SK-N-SH (cell line): ENCODE measurements around the gene TIAM1. TPM values are rescaled to one million over a fixed set of nuclear protein-coding genes. Genes with fewer than 3 reads are reported as not detected.

Experiments
- CTCF ChIA-PET: fragments of 300-600, 350-600 bp; formaldehyde crosslinking; extraction: SDS; loops from one replicate; lab custom pipeline; 2021; lab: Yijun Ruan, JAX
- POLR2A ChIA-PET: fragments of 350-600 bp; sonication (Branson Sonifier 250); formaldehyde crosslinking; extraction: SDS; loops from one replicate; lab custom pipeline; 2020; ENCODE audit warnings: antibody characterized with exemption, inconsistent platforms; lab: Yijun Ruan, JAX
- DNase-seq: peaks from one replicate; pipeline ENCODE4 v3.0.0; 2012
- H2AFZ ChIP-seq: fragments of 200-600 bp; sonication (generic); 2 replicates; pipeline ENCODE4 v1.8.1; 2016; ENCODE audit warnings: antibody characterized with exemption, mild to moderate bottlenecking, low read depth
- H3F3A ChIP-seq: fragments of 200-600 bp; sonication (generic); replicated peaks from 2 replicates; pipeline ENCODE3; 2016; ENCODE audit warnings: antibody characterized with exemption, mild to moderate bottlenecking; ENCODE audit not compliant: insufficient read depth
- H3K27ac ChIP-seq, 2 experiments: fragments of 200-500 bp in 1 of 2; fragments of 200-600 bp in 1 of 2; sonication (Bioruptor generic) in 1 of 2; sonication (generic), shearing (Covaris generic) in 1 of 2; 2 replicates each; pipeline versions ENCODE4 v1.5.1 to v1.6.1; 2014 to 2016; ENCODE audit warnings: low read depth in 2 of 2, inconsistent platforms in 1 of 2, low read length in 1 of 2, mild to moderate bottlenecking in 1 of 2, mixed read lengths in 1 of 2
- H3K27me3 ChIP-seq: fragments of 200-600 bp; sonication (generic), shearing (Covaris generic); 2 replicates; pipeline ENCODE4 v1.6.1; 2016; ENCODE audit warnings: mixed run types; ENCODE audit not compliant: insufficient read depth
- H3K36me3 ChIP-seq, 2 experiments: fragments of 200-500 bp in 1 of 2; fragments of 200-600 bp in 1 of 2; sonication (Bioruptor generic) in 1 of 2; sonication (generic) in 1 of 2; replicated peaks in 1 of 2; 2 replicates each; pipeline versions ENCODE3 to v1.5.1; 2014 to 2016; ENCODE audit warnings: low read length in 1 of 2, mild to moderate bottlenecking in 1 of 2; ENCODE audit not compliant: insufficient read depth in 2 of 2, control insufficient read depth in 1 of 2
- H3K4me1 ChIP-seq, 2 experiments: fragments of 200-500 bp in 1 of 2; fragments of 200-600 bp in 1 of 2; sonication (Bioruptor generic) in 1 of 2; sonication (generic), shearing (Covaris generic) in 1 of 2; 2 replicates each; pipeline versions ENCODE4 v1.5.1 to v1.6.1; 2014 to 2016; ENCODE audit warnings: low read depth in 1 of 2, low read length in 1 of 2, mixed run types in 1 of 2; ENCODE audit not compliant: insufficient read depth in 2 of 2, control insufficient read depth in 1 of 2
- H3K4me2 ChIP-seq: fragments of 200-600 bp; sonication (generic), shearing (Covaris generic); 2 replicates; pipeline ENCODE4 v1.6.1; 2017; ENCODE audit warnings: mixed run types
- H3K4me3 ChIP-seq, 2 experiments: fragments of 200-500 bp in 1 of 2; fragments of 200-600 bp in 1 of 2; sonication (Bioruptor generic) in 1 of 2; sonication (generic), shearing (Covaris generic) in 1 of 2; 2 replicates each; pipeline versions ENCODE4 v1.5.1 to v1.8.1; 2014 to 2016; ENCODE audit warnings: low read depth in 2 of 2, inconsistent platforms in 1 of 2, low read length in 1 of 2, mild to moderate bottlenecking in 1 of 2, mixed read lengths in 1 of 2, moderate library complexity in 1 of 2
- H3K79me2 ChIP-seq: fragments of 200-600 bp; sonication (generic); 2 replicates; pipeline ENCODE4 v1.8.1; 2017; ENCODE audit warnings: mild to moderate bottlenecking; ENCODE audit not compliant: insufficient read depth
- H3K9ac ChIP-seq: fragments of 200-600 bp; sonication (generic); 2 replicates; pipeline ENCODE4 v1.6.1; 2017; ENCODE audit warnings: mixed run types
- H3K9me2 ChIP-seq: fragments of 200-600 bp; sonication (generic); 2 replicates; pipeline ENCODE4 v1.6.1; 2017; ENCODE audit warnings: mixed run types
- H3K9me3 ChIP-seq: fragments of 200-600 bp; sonication (generic); 2 replicates; pipeline ENCODE4 v1.6.1; 2017; ENCODE audit warnings: mixed run types, mild to moderate bottlenecking, moderate library complexity
- H4K20me1 ChIP-seq: fragments of 200-600 bp; sonication (generic); 2 replicates; pipeline ENCODE4 v1.6.1; 2017; ENCODE audit warnings: mild to moderate bottlenecking, mixed run types; ENCODE audit not compliant: insufficient read depth
- CHD2 ChIP-seq: fragments of 150-350 bp; IDR thresholded peaks from 2 replicates; pipeline ENCODE4 v1.6.1; 2018; ENCODE audit warnings: low read length; ENCODE audit not compliant: partially characterized antibody
- CTCF ChIP-seq: fragments of 200-600 bp; sonication (generic); IDR thresholded peaks from 2 replicates; pipeline ENCODE4 v1.6.1; 2017; ENCODE audit warnings: antibody characterized with exemption, mild to moderate bottlenecking, moderate library complexity
- EZH2phosphoT487 ChIP-seq: fragments of 200-600 bp; sonication (generic); IDR thresholded peaks from 2 replicates; pipeline ENCODE4 v1.6.1; 2017; ENCODE audit warnings: low read depth, mixed run types, mild to moderate bottlenecking, antibody characterized with exemption, moderate library complexity, borderline replicate concordance
- GATA2 ChIP-seq: sonication (generic); formaldehyde crosslinking; IDR thresholded peaks from 2 replicates; pipeline ENCODE4 v1.5.0; 2020; ENCODE audit warnings: mild to moderate bottlenecking, missing genetic modification reagents
- JUND ChIP-seq: IDR thresholded peaks from 2 replicates; pipeline ENCODE4 v1.4.0; 2012
- MEF2A ChIP-seq: IDR thresholded peaks from 2 replicates; pipeline ENCODE4 v1.4.0; 2012; ENCODE audit warnings: low read depth, borderline replicate concordance
- MXI1 ChIP-seq: IDR thresholded peaks from 2 replicates; pipeline ENCODE4 v1.6.1; 2012; ENCODE audit warnings: mild to moderate bottlenecking, low read depth, low read length, improper control_type of control experiment
- NFIC ChIP-seq: IDR thresholded peaks from 2 replicates; pipeline ENCODE4 v1.4.0; 2012; ENCODE audit warnings: borderline replicate concordance
- NRF1 ChIP-seq: IDR thresholded peaks from 2 replicates; pipeline ENCODE4 v1.6.1; 2012; ENCODE audit warnings: low read depth, mild to moderate bottlenecking, low read length
- RAD21 ChIP-seq: IDR thresholded peaks from 2 replicates; pipeline ENCODE4 v1.6.1; 2012; ENCODE audit warnings: mild to moderate bottlenecking, low read length
- SMC3 ChIP-seq: IDR thresholded peaks from 2 replicates; pipeline ENCODE4 v1.6.1; 2012; ENCODE audit warnings: low read depth, low read length, improper control_type of control experiment
- TCF12 ChIP-seq: IDR thresholded peaks from 2 replicates; pipeline ENCODE4 v1.4.0; 2012
- TEAD4 ChIP-seq: IDR thresholded peaks from 2 replicates; pipeline ENCODE4 v1.4.0; 2012; ENCODE audit warnings: mild to moderate bottlenecking, borderline replicate concordance; ENCODE audit not compliant: insufficient read depth
- YY1 ChIP-seq: IDR thresholded peaks from 2 replicates; pipeline ENCODE4 v1.4.0; 2012; ENCODE audit warnings: low read depth, mild to moderate bottlenecking
- WGBS: methylation state at CpG from one replicate; pipeline ENCODE4 v1.1.6; 2017; ENCODE audit warnings: low lambda C conversion rate; 5-methylcytosine and 5-hydroxymethylcytosine counted together
- polyA plus RNA-seq, 3 experiments: library from polyadenylated mRNA; depleted of rRNA; stranded (reverse); fragments of >200 nt; gene quantifications; 2 replicates each; pipeline ENCODE4 v1.2.3, GENCODE V29; 2012
- TF ChIP-seq, protein P1 (sequence below): IDR thresholded peaks from 2 replicates; pipeline ENCODE4 v1.4.0; 2012; ENCODE audit warnings: low read depth
- TF ChIP-seq, protein P2 (sequence below): IDR thresholded peaks from 2 replicates; pipeline ENCODE4 v1.4.0; 2012; ENCODE audit warnings: low read depth, borderline replicate concordance
- TF ChIP-seq, protein P3 (sequence below): IDR thresholded peaks from 2 replicates; pipeline ENCODE4 v1.6.1; 2012; ENCODE audit warnings: mild to moderate bottlenecking, low read depth, low read length, moderate library complexity

The TIAM1 gene
- polyA plus RNA-seq, 1 of the 3 experiments (the other 2 are of a cell fraction): 1.7 TPM

- no peaks in the 10 kb centered on the region for H4K20me1 ChIP-seq
- H3F3A ChIP-seq: no peaks in the 10 kb centered on the region
- CTCF ChIA-PET: no interaction called here
- TF ChIP-seq CTCF: no peak
- TF ChIP-seq TCF12: no peak
- TF ChIP-seq, protein P1, sequence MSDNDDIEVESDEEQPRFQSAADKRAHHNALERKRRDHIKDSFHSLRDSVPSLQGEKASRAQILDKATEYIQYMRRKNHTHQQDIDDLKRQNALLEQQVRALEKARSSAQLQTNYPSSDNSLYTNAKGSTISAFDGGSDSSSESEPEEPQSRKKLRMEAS: no peak
- no peak for TF ChIP-seq EZH2phosphoT487
- no peak for TF ChIP-seq MEF2A
- H3K27me3 ChIP-seq: no peaks in the 10 kb centered on the region
- no peak overlapping the region for H3K4me3 ChIP-seq
- H3K4me2 ChIP-seq: no peak overlapping the region
- H3K9me3 ChIP-seq: no peaks in the 10 kb centered on the region
- H3K9me2 ChIP-seq: no peaks in the 10 kb centered on the region
- POLR2A ChIA-PET: no interaction called here
- H3K4me1 ChIP-seq: no peaks in the 10 kb centered on the region
- H3K36me3 ChIP-seq: no peaks in the 10 kb centered on the region
- H3K79me2 ChIP-seq: no peaks in the 10 kb centered on the region
- H3K27ac ChIP-seq: no peak overlapping the region
- 67% methylated on average over 6 of the region's 6 CpGs for WGBS
- no peak overlapping the region for H2AFZ ChIP-seq
- no peak for DNase-seq
- no peak overlapping the region for H3K9ac ChIP-seq
Observed at GRCh38 chr21:31264574-31264973, 79.5 kb downstream of the TIAM1 start.

DNA sequence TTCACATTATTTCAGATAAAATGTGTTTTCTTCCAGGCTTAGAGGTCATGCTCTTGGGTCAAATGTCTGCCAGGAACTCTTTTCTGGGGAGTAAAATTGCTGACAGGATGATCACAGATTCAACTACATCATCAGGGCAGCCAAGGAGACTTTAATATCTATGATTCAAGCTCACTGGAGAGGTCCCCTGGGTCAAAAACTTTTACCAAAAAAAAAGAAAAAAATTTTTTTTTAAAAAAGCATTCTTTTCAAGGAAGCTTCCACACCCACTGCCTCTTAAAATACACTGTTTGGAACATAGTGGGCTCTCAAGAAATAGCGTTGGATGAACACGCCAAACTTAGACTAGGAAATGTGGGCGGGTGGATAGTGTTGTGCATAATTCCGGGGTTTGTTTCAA is 81.3 kb downstream of the TIAM1 start:
- DNase-seq: no peak
- TF ChIP-seq CTCF: no peak
- TF ChIP-seq CHD2: no peak
- TF ChIP-seq TCF12: no peak
- TF ChIP-seq, protein P2, sequence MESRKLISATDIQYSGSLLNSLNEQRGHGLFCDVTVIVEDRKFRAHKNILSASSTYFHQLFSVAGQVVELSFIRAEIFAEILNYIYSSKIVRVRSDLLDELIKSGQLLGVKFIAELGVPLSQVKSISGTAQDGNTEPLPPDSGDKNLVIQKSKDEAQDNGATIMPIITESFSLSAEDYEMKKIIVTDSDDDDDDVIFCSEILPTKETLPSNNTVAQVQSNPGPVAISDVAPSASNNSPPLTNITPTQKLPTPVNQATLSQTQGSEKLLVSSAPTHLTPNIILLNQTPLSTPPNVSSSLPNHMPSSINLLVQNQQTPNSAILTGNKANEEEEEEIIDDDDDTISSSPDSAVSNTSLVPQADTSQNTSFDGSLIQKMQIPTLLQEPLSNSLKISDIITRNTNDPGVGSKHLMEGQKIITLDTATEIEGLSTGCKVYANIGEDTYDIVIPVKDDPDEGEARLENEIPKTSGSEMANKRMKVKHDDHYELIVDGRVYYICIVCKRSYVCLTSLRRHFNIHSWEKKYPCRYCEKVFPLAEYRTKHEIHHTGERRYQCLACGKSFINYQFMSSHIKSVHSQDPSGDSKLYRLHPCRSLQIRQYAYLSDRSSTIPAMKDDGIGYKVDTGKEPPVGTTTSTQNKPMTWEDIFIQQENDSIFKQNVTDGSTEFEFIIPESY: no peak
- TF ChIP-seq, protein P3, sequence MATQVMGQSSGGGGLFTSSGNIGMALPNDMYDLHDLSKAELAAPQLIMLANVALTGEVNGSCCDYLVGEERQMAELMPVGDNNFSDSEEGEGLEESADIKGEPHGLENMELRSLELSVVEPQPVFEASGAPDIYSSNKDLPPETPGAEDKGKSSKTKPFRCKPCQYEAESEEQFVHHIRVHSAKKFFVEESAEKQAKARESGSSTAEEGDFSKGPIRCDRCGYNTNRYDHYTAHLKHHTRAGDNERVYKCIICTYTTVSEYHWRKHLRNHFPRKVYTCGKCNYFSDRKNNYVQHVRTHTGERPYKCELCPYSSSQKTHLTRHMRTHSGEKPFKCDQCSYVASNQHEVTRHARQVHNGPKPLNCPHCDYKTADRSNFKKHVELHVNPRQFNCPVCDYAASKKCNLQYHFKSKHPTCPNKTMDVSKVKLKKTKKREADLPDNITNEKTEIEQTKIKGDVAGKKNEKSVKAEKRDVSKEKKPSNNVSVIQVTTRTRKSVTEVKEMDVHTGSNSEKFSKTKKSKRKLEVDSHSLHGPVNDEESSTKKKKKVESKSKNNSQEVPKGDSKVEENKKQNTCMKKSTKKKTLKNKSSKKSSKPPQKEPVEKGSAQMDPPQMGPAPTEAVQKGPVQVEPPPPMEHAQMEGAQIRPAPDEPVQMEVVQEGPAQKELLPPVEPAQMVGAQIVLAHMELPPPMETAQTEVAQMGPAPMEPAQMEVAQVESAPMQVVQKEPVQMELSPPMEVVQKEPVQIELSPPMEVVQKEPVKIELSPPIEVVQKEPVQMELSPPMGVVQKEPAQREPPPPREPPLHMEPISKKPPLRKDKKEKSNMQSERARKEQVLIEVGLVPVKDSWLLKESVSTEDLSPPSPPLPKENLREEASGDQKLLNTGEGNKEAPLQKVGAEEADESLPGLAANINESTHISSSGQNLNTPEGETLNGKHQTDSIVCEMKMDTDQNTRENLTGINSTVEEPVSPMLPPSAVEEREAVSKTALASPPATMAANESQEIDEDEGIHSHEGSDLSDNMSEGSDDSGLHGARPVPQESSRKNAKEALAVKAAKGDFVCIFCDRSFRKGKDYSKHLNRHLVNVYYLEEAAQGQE: no peak
- TF ChIP-seq NFIC: no peak
- no peak for TF ChIP-seq SMC3
- no peak for TF ChIP-seq NRF1
- no peak for TF ChIP-seq MXI1
- no peak for TF ChIP-seq GATA2
- no peak for TF ChIP-seq TEAD4
- no peak for TF ChIP-seq EZH2phosphoT487
- no peak for TF ChIP-seq RAD21
- no peak for TF ChIP-seq YY1
- no peak for TF ChIP-seq JUND
- H3K9ac ChIP-seq: no peak overlapping the region
- no peak overlapping the region for H3K4me2 ChIP-seq
- CTCF ChIA-PET: interaction anchor here (1.4 kb wide), 1 partner anchor 22 kb away, joined by 3 read pairs; no protein-coding TSS in a partner anchor
- H2AFZ ChIP-seq: no peak overlapping the region
- no peaks in the 10 kb centered on the region for H3K36me3 ChIP-seq
- no peaks in the 10 kb centered on the region for H3K4me1 ChIP-seq
- H3F3A ChIP-seq: no peaks in the 10 kb centered on the region
- no peak overlapping the region for H3K27ac ChIP-seq
- WGBS: 76% methylated on average over 4 of the region's 4 CpGs
- H3K27me3 ChIP-seq: no peaks in the 10 kb centered on the region
- no peaks in the 10 kb centered on the region for H3K9me2 ChIP-seq
- POLR2A ChIA-PET: no interaction called here
- H3K9me3 ChIP-seq: no peaks in the 10 kb centered on the region
- H3K4me3 ChIP-seq: no peak overlapping the region
- no peaks in the 10 kb centered on the region for H4K20me1 ChIP-seq
- no peaks in the 10 kb centered on the region for H3K79me2 ChIP-seq
